CD14-positive monocyte (primary cell): Measurements from ENCODE around the gene TMEM59L. TPM values are rescaled to one million over a fixed set of nuclear protein-coding genes. Genes with fewer than 3 reads are reported as not detected.

Source experiments
- DNase-seq, 3 donors: peaks; one replicate each; pipeline ENCODE4 v3.0.0-alpha.2; 2011 to 2022
- H2AFZ ChIP-seq: 2 replicates; pipeline ENCODE4 v1.6.0; 2012; ENCODE audit warnings: mild to moderate bottlenecking, low read depth, low read length, inconsistent platforms; ENCODE audit not compliant: insufficient read depth, poor library complexity, severe bottlenecking
- H3K27ac ChIP-seq, 2 donors: 1 replicate in 1 of 2; 2 replicates in 1 of 2; pipeline ENCODE4 v1.5.1; 2012 to 2013; ENCODE audit warnings: low read length in 2 of 2, control low read depth in 1 of 2, inconsistent platforms in 1 of 2, low read depth in 1 of 2, mild to moderate bottlenecking in 1 of 2
- H3K27me3 ChIP-seq, 2 donors: one replicate each; pipeline versions ENCODE4 v1.6.0 to v1.6.1; 2011 to 2013; ENCODE audit warnings: low read length in 2 of 2; ENCODE audit not compliant: control insufficient read depth in 2 of 2, insufficient read depth in 2 of 2
- H3K36me3 ChIP-seq, 2 donors: replicated peaks in 1 of 2; 1 replicate in 1 of 2; 2 replicates in 1 of 2; pipeline versions ENCODE4 v1.5.1 to v1.6.1; 2012 to 2013; ENCODE audit warnings: low read length in 2 of 2, control low read depth in 1 of 2, inconsistent platforms in 1 of 2, mild to moderate bottlenecking in 1 of 2; ENCODE audit not compliant: insufficient read depth in 2 of 2, control insufficient read depth in 1 of 2
- H3K4me1 ChIP-seq, 2 donors: 1 replicate in 1 of 2; 2 replicates in 1 of 2; pipeline versions ENCODE4 v1.5.1 to v1.6.1; 2012 to 2013; ENCODE audit warnings: low read length in 2 of 2, control low read depth in 1 of 2, inconsistent platforms in 1 of 2, mild to moderate bottlenecking in 1 of 2, moderate library complexity in 1 of 2; ENCODE audit not compliant: insufficient read depth in 2 of 2, control insufficient read depth in 1 of 2
- H3K4me2 ChIP-seq: replicated peaks from 2 replicates; pipeline ENCODE3; 2012; ENCODE audit warnings: low read length, moderate library complexity, mild to moderate bottlenecking; ENCODE audit not compliant: poor library complexity, severe bottlenecking; ENCODE audit errors: extremely low read depth
- H3K4me3 ChIP-seq, 3 experiments: fragments of 200-600 bp in 1 of 3; sonication (generic) in 1 of 3; replicated peaks in 1 of 3; 1 replicate in 2 of 3; 2 replicates in 1 of 3; pipeline ENCODE4 v1.5.1; 2011 to 2013; ENCODE audit warnings: low read length in 3 of 3, mild to moderate bottlenecking in 3 of 3, control low read depth in 2 of 3, low read depth in 2 of 3, inconsistent platforms in 1 of 3, moderate library complexity in 1 of 3
- H3K79me2 ChIP-seq: 2 replicates; pipeline ENCODE4 v1.6.0; 2012; ENCODE audit warnings: mild to moderate bottlenecking, control low read depth, inconsistent platforms, low read length, moderate library complexity; ENCODE audit not compliant: insufficient read depth
- H3K9ac ChIP-seq: 2 replicates; pipeline ENCODE4 v1.6.0; 2017; ENCODE audit warnings: low read length, mild to moderate bottlenecking; ENCODE audit not compliant: insufficient read depth, poor library complexity, severe bottlenecking
- H3K9me3 ChIP-seq, 2 donors: replicated peaks in 1 of 2; 1 replicate in 1 of 2; 2 replicates in 1 of 2; pipeline versions ENCODE4 v1.5.1 to v1.6.1; 2012 to 2013; ENCODE audit warnings: low read length in 2 of 2, control low read depth in 1 of 2; ENCODE audit not compliant: control insufficient read depth in 1 of 2, insufficient read depth in 1 of 2
- H4K20me1 ChIP-seq: 2 replicates; pipeline ENCODE4 v1.6.0; 2012; ENCODE audit warnings: mild to moderate bottlenecking, low read length, control low read depth, moderate library complexity; ENCODE audit not compliant: insufficient read depth
- H3K27ac Mint-ChIP-seq, 7 donors: one replicate each; pipeline ENCODE4 v1.8.0; 2020; ENCODE audit warnings: mild to moderate bottlenecking in 7 of 7, mixed read lengths in 7 of 7, moderate library complexity in 6 of 7, inconsistent platforms in 2 of 7
- H3K27me3 Mint-ChIP-seq, 3 donors: one replicate each; pipeline ENCODE4 v1.8.0; 2021 to 2022; ENCODE audit warnings: low read depth in 3 of 3, mild to moderate bottlenecking in 3 of 3, mixed read lengths in 3 of 3, moderate library complexity in 3 of 3, inconsistent platforms in 1 of 3
- H3K36me3 Mint-ChIP-seq, 2 donors: one replicate each; pipeline ENCODE4 v1.8.0; 2020; ENCODE audit warnings: mixed read lengths in 2 of 2, inconsistent platforms in 1 of 2, mild to moderate bottlenecking in 1 of 2
- H3K4me1 Mint-ChIP-seq: one replicate; pipeline ENCODE4 v1.8.0; 2020; ENCODE audit warnings: mild to moderate bottlenecking, mixed read lengths
- H3K4me3 Mint-ChIP-seq, 2 donors: one replicate each; pipeline ENCODE4 v1.8.0; 2020; ENCODE audit warnings: mild to moderate bottlenecking in 2 of 2, mixed read lengths in 2 of 2, moderate library complexity in 1 of 2
- H3K9me3 Mint-ChIP-seq, 7 donors: one replicate each; pipeline ENCODE4 v1.8.0; 2020 to 2022; ENCODE audit warnings: mixed read lengths in 7 of 7, mild to moderate bottlenecking in 6 of 7, moderate library complexity in 6 of 7, inconsistent platforms in 2 of 7
- WGBS: methylation state at CpG from one replicate; pipeline ENCODE4 v1.1.5; 2013; ENCODE audit warnings: missing lambda C conversion rate; ENCODE audit not compliant: insufficient coverage; 5-methylcytosine and 5-hydroxymethylcytosine counted together
- intact Hi-C, 2 donors: fragments of 100-400 bp; cut with micrococcal nuclease; formaldehyde crosslinking; loops; one replicate each; pipeline versions ENCODE4 v1.15.0 to v1.15.1; 2023
- polyA plus RNA-seq, 3 donors: library from polyadenylated mRNA; depleted of rRNA in 1 of 3; unstranded in 2 of 3; stranded (reverse) in 1 of 3; fragments of 300-500 nt in 2 of 3; fragments of >200 nt in 1 of 3; fragmentation: Illumina TruSeq in 2 of 3; gene quantifications; 1 replicate in 2 of 3; 2 replicates in 1 of 3; pipeline ENCODE4 v1.2.3, GENCODE V29; 2012 to 2021
- TF ChIP-seq, protein P1 (sequence below): fragments of 200-600 bp; IDR thresholded peaks from one replicate; pipeline ENCODE4 v1.8.0; 2022; ENCODE audit warnings: antibody characterized with exemption, mild to moderate bottlenecking

The TMEM59L gene
- polyA plus RNA-seq, 3 donors = not detected

DNA sequence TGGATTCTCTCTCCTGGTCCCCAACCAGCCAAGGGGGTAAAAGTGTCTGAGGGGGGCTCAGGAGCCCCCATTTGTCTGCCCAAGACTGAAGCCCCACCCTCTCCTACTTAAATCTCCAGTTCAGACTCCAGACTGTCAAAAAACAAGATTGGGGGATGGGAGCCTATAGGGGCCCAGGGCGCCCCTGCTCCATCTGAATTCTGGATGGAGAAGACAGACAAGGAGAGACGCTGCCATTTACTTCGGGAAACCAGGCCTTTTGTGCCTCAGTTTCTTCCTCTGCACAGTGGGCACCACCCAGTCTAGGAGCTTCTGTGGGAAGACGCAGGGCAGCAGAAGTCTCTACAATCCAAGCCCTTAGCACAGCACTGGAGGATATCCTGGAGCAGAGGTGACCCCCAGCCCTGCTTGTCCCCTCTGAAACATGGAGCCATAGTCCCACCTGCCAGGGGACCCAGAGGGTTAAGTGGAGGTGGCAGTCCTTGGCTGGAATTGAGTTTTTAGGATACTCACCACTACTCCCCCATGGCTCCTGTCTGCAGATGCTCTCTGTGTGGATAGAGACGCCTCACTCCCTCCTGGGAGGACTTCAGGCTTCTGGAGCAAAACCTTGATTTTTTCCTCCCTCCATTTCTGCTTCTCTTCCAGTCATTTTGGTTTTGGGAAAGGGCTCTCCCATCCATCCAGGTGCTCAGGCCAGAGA is 4.4 kb upstream of the TMEM59L start:
- H3K27me3 ChIP-seq = peaks cover 81 to 86% of the 10 kb centered on the region in 2 donors
- no peaks in the 10 kb centered on the region for H4K20me1 ChIP-seq
- Mint-ChIP-seq H3K27me3 (peaks cover 74 to 94% (median 81%) of the 10 kb centered on the region in 3 donors), H3K36me3 (peaks cover 3 to 6% of the 10 kb centered on the region in 2 donors), H3K4me1 (peaks cover 10% of the 10 kb centered on the region), H3K9me3 (peaks cover 0 to 32% (median 8%) of the 10 kb centered on the region in 7 donors), H3K4me3 (peak overlapping the region in 1 of 2 donors; percentile 76), H3K27ac (no peak overlapping the region)
- intact Hi-C loops = no loop called here
- H3K27ac ChIP-seq = no peak overlapping the region
- no peak overlapping the region for H3K9ac ChIP-seq
- DNase-seq = no peak
- H3K9me3 ChIP-seq = peaks cover 0 to 47% of the 10 kb centered on the region in 2 donors
- H3K4me3 ChIP-seq = no peak overlapping the region
- 26% methylated on average over 4 of the region's 5 CpGs for WGBS
- no peaks in the 10 kb centered on the region for H3K36me3 ChIP-seq
- no peak overlapping the region for H2AFZ ChIP-seq
- H3K79me2 ChIP-seq = no peaks in the 10 kb centered on the region
- TF ChIP-seq, protein P1, sequence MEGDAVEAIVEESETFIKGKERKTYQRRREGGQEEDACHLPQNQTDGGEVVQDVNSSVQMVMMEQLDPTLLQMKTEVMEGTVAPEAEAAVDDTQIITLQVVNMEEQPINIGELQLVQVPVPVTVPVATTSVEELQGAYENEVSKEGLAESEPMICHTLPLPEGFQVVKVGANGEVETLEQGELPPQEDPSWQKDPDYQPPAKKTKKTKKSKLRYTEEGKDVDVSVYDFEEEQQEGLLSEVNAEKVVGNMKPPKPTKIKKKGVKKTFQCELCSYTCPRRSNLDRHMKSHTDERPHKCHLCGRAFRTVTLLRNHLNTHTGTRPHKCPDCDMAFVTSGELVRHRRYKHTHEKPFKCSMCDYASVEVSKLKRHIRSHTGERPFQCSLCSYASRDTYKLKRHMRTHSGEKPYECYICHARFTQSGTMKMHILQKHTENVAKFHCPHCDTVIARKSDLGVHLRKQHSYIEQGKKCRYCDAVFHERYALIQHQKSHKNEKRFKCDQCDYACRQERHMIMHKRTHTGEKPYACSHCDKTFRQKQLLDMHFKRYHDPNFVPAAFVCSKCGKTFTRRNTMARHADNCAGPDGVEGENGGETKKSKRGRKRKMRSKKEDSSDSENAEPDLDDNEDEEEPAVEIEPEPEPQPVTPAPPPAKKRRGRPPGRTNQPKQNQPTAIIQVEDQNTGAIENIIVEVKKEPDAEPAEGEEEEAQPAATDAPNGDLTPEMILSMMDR = no peak
- H3K4me1 ChIP-seq = peaks cover 0 to 9% of the 10 kb centered on the region in 2 donors
- H3K4me2 ChIP-seq = no peak overlapping the region

DNA sequence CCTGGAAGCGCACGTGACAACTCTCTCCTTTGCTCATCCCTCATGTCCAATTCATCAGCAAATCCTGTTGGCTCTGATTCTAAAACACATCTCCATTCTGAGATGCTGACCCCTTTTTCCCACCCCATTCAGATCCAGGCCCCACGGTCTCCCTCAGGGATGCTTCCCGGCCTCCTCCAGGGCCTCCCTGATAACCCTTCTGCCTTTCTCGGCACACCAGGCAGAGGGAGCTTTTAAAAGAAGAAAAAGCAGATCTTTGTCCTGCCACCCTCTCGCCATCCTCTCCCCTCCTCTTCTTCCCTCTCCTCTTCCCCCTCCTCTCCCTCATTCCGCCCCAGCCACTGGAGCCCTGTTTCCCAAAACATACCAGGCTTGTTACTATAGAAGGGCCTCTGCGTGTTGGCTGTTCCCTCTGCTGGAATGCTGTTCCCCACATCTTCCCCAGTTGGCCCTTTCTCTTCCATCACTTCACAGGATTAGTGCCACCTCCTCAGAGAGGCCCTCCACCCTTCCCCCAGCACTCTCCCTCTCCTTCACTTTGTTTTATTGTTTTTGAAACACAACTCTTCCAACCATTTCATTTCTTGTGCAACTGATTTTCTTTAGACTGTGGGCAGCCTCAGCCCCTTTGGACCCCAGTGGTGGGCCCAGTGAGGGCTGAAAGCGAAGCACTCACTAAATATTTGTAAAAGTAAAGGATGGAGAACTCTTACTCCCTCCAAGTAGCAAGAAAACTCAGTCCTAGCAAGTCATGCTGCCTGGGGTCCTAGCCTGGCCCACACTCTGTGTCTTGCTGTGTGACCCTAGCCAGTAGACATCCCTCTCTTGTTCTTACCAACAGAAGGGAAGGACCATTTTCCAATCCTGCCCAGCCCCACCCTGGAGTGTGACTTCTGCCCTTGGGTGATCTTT is 3.6 kb upstream of the TMEM59L start:
- Mint-ChIP-seq H3K27me3 (peaks cover 80 to 94% (median 85%) of the 10 kb centered on the region in 3 donors), H3K4me3 (peak overlapping the region in 1 of 2 donors; percentile 76), H3K4me1 (peaks cover 12% of the 10 kb centered on the region), H3K27ac (no peak overlapping the region), H3K36me3 (peaks cover 3 to 5% of the 10 kb centered on the region in 2 donors), H3K9me3 (peaks cover 0 to 35% (median 10%) of the 10 kb centered on the region in 7 donors)
- H3K9me3 ChIP-seq = peaks cover 0 to 45% of the 10 kb centered on the region in 2 donors
- WGBS = 38% methylated on average over 7 of the region's 9 CpGs
- H3K4me2 ChIP-seq = no peak overlapping the region
- intact Hi-C loops = no loop called here
- H3K27me3 ChIP-seq = peaks cover 83 to 86% of the 10 kb centered on the region in 2 donors
- DNase-seq = no peak
- no peaks in the 10 kb centered on the region for H4K20me1 ChIP-seq
- no peak overlapping the region for H3K4me3 ChIP-seq
- TF ChIP-seq, protein P1 = no peak
- H3K27ac ChIP-seq = no peak overlapping the region
- H3K9ac ChIP-seq = no peak overlapping the region
- H3K4me1 ChIP-seq = peaks cover 0 to 9% of the 10 kb centered on the region in 2 donors
- H3K36me3 ChIP-seq = no peaks in the 10 kb centered on the region
- H2AFZ ChIP-seq = no peak overlapping the region
- no peaks in the 10 kb centered on the region for H3K79me2 ChIP-seq
